MM.1S (cell line): Measurements from ENCODE around the gene CPLX3.

Experiments
- EZH2 ChIP-seq: fragments of 300-600 bp; sonication (generic); optimal IDR thresholded peaks from 2 replicates; pipeline ENCODE3; 2017; ENCODE audit warnings: low read depth, mild to moderate bottlenecking, antibody characterized with exemption, low read length, mixed read lengths
- EZH2phosphoT487 ChIP-seq: fragments of 300-600 bp; sonication (generic); IDR thresholded peaks from 2 replicates; pipeline ENCODE4 v1.6.1; 2018; ENCODE audit warnings: antibody characterized with exemption, low read length
- TF ChIP-seq, protein P1 (sequence below): fragments of 300-600 bp; sonication (generic); IDR thresholded peaks from 2 replicates; pipeline ENCODE4 v1.5.1; 2016; ENCODE audit warnings: antibody characterized with exemption, low read length, mixed read lengths

DNA sequence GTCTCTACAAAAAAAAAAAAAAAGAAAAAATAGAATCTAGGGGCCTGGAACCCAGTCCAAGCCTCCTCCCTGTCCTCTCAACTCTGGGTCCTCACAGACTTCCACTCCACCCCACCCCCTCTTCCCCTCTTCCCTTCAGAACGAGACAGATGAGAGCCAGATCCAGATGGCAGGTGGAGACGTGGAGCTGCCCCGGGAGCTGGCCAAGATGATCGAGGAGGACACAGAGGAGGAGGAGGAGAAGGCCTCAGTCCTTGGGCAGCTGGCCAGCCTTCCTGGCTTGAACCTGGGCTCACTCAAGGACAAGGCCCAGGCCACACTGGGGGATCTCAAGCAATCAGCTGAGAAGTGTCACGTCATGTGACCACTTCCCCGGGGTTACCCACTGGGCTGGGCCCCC is 3.6 kb downstream of the CPLX3 start:
- TF ChIP-seq, protein P1, sequence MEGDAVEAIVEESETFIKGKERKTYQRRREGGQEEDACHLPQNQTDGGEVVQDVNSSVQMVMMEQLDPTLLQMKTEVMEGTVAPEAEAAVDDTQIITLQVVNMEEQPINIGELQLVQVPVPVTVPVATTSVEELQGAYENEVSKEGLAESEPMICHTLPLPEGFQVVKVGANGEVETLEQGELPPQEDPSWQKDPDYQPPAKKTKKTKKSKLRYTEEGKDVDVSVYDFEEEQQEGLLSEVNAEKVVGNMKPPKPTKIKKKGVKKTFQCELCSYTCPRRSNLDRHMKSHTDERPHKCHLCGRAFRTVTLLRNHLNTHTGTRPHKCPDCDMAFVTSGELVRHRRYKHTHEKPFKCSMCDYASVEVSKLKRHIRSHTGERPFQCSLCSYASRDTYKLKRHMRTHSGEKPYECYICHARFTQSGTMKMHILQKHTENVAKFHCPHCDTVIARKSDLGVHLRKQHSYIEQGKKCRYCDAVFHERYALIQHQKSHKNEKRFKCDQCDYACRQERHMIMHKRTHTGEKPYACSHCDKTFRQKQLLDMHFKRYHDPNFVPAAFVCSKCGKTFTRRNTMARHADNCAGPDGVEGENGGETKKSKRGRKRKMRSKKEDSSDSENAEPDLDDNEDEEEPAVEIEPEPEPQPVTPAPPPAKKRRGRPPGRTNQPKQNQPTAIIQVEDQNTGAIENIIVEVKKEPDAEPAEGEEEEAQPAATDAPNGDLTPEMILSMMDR, result no peak
- TF ChIP-seq EZH2phosphoT487 (no peak), EZH2 (no peak)
